ENCODE results near the gene TRAT1. TPM values are rescaled to one million over a fixed set of nuclear protein-coding genes. Genes with fewer than 3 reads are reported as not detected.

TRAT1 gene
- total RNA-seq, 1 donor from 2014 or later = under 0.01 TPM

DNA sequence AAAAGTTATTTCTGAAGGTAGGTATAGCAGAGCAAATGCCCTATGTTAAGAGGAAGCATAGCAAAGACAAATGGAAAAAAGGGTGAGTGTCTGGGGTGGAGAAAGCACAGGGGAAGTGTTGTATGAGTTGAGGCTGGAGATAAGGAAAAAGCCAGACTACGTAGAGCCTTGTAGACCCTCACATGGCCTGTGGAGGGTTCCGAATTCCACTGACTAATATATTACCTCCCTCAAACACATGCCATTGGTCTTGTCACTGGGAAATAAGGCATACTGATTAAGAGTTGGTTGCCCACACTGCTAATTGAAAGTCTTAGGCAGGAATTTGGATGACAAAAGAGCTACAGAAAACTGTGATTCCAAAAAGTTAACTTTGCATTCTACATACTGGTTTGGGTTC, 65.2 kb downstream of the TRAT1 start:
- Histone ChIP-seq H3K9ac (ENCODE audit: low read depth in 1 of 3, low read length in 3 of 3) (no peak overlapping the region), H3K9me3 (ENCODE audit: control insufficient read depth in 3 of 3, low read length in 3 of 3) (peaks cover 0 to 3% (median 0%) of the 10 kb centered on the region in 3 donors), H3K4me3 (ENCODE audit: low read length in 3 of 3) (no peak overlapping the region), H3K4me1 (ENCODE audit: control insufficient read depth in 3 of 3, insufficient read depth in 3 of 3, low read length in 3 of 3) (no peaks in the 10 kb centered on the region), H3K27ac (ENCODE audit: low read depth, low read length) (no peak overlapping the region), H3K27me3 (ENCODE audit: control insufficient read depth in 3 of 3, insufficient read depth in 3 of 3, low read length in 3 of 3) (no peaks in the 10 kb centered on the region), H3K36me3 (ENCODE audit: control insufficient read depth in 3 of 3, insufficient read depth in 3 of 3, low read length in 3 of 3) (no peaks in the 10 kb centered on the region)

DNA sequence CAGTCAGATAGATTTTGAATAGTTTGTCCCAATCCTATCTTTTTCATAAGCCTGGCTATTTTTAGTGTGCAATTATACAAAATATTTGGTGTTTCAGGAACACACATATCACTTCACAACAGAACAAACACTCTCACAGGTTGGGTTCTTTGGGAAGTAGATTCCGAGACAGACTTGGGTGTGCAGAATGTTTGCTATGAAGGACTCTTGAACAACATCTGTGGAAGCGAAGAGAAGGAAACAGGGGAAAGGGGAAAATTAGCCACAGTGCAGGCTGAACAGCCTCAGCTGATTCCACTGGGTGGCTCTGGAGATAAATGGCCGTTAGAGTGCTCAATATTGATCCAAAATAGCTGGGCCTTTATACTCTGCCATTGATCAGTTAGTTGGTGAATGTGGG, 69.2 kb downstream of the TRAT1 start:
- peaks cover 0 to 3% (median 0%) of the 10 kb centered on the region in 3 donors for H3K9me3 ChIP-seq (ENCODE audit: control insufficient read depth in 3 of 3, low read length in 3 of 3)
- H3K27ac ChIP-seq (ENCODE audit: low read depth, low read length) = no peak overlapping the region
- no peaks in the 10 kb centered on the region for H3K4me1 ChIP-seq (ENCODE audit: control insufficient read depth in 3 of 3, insufficient read depth in 3 of 3, low read length in 3 of 3)
- H3K9ac ChIP-seq (ENCODE audit: low read depth in 1 of 3, low read length in 3 of 3) = no peak overlapping the region
- H3K27me3 ChIP-seq (ENCODE audit: control insufficient read depth in 3 of 3, insufficient read depth in 3 of 3, low read length in 3 of 3) = no peaks in the 10 kb centered on the region
- H3K4me3 ChIP-seq (ENCODE audit: low read length in 3 of 3) = no peak overlapping the region
- no peaks in the 10 kb centered on the region for H3K36me3 ChIP-seq (ENCODE audit: control insufficient read depth in 3 of 3, insufficient read depth in 3 of 3, low read length in 3 of 3)

DNA sequence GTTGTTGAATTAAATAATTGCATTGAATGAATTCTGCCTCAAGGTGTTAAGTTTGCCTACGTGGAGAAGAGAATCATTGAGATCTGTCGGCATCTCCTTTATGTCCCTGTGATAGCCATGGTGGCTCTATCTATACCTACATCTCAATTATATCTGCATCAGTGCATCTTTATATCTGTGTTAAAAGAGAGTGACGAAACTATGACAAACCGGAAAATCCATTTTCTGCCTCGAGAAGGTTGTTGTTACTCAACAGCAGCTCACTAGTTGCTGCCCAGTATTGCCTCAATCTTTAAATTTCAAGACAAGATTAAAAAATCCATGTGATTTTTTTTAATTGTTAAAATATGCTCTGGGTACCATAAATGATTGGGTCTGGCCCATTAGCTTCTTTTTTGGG, 72.4 kb downstream of the TRAT1 start:
- H3K9me3 ChIP-seq (ENCODE audit: control insufficient read depth in 3 of 3, low read length in 3 of 3) = peaks cover 0 to 3% (median 0%) of the 10 kb centered on the region in 3 donors
- no peak overlapping the region for H3K9ac ChIP-seq (ENCODE audit: low read depth in 1 of 3, low read length in 3 of 3)
- H3K4me1 ChIP-seq (ENCODE audit: control insufficient read depth in 3 of 3, insufficient read depth in 3 of 3, low read length in 3 of 3) = no peaks in the 10 kb centered on the region
- H3K36me3 ChIP-seq (ENCODE audit: control insufficient read depth in 3 of 3, insufficient read depth in 3 of 3, low read length in 3 of 3) = no peaks in the 10 kb centered on the region
- no peak overlapping the region for H3K27ac ChIP-seq (ENCODE audit: low read depth, low read length)
- H3K4me3 ChIP-seq (ENCODE audit: low read length in 3 of 3) = no peak overlapping the region
- H3K27me3 ChIP-seq (ENCODE audit: control insufficient read depth in 3 of 3, insufficient read depth in 3 of 3, low read length in 3 of 3) = no peaks in the 10 kb centered on the region

DNA sequence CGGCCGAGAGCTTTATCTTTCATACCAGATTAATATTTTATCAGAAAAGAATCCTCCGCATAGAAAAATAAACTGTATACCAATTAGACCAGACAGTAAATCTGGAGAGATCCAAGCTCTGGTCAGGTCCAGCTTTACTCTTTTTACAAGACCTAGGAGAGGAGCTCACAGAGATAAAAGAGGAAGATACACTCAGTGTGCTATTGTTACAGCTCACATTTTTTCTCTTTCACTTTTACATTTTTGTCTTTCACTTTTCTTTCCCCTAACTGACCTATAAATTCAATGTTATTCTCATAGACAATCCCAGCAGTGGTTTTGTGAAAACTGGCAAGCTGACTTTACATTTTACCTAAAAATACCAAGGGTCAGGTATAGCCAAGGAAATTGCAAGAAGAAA, 75.3 kb downstream of the TRAT1 start:
- Histone ChIP-seq H3K27ac (ENCODE audit: low read depth, low read length) (no peak overlapping the region), H3K4me1 (ENCODE audit: control insufficient read depth in 3 of 3, insufficient read depth in 3 of 3, low read length in 3 of 3) (no peaks in the 10 kb centered on the region), H3K4me3 (ENCODE audit: low read length in 3 of 3) (no peak overlapping the region), H3K36me3 (ENCODE audit: control insufficient read depth in 3 of 3, insufficient read depth in 3 of 3, low read length in 3 of 3) (no peaks in the 10 kb centered on the region), H3K9ac (ENCODE audit: low read depth in 1 of 3, low read length in 3 of 3) (no peak overlapping the region), H3K27me3 (ENCODE audit: control insufficient read depth in 3 of 3, insufficient read depth in 3 of 3, low read length in 3 of 3) (no peaks in the 10 kb centered on the region), H3K9me3 (ENCODE audit: control insufficient read depth in 3 of 3, low read length in 3 of 3) (no peaks in the 10 kb centered on the region)

DNA sequence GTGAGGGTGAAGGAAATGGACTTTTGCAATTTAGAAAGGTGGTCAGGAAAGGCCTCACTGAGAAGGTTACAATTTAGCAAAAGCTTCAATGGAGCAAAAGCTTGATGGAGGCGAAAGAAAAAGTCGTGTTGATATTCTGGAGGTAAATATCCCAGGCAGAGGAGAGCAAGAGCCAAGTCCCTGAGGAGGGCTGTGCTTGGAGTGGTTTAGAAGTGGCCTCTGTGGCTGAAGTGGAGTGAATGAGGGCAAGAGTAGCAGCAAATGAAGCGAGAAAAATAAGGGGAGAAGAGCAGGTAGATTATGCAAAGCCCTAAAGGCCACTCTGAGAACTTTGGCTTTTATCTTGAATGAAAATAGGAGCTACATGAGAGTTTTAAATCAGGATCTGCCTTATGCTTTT, 76.9 kb downstream of the TRAT1 start:
- no peak overlapping the region for H3K9ac ChIP-seq (ENCODE audit: low read depth in 1 of 3, low read length in 3 of 3)
- no peaks in the 10 kb centered on the region for H3K27me3 ChIP-seq (ENCODE audit: control insufficient read depth in 3 of 3, insufficient read depth in 3 of 3, low read length in 3 of 3)
- H3K9me3 ChIP-seq (ENCODE audit: control insufficient read depth in 3 of 3, low read length in 3 of 3) = no peaks in the 10 kb centered on the region
- H3K4me3 ChIP-seq (ENCODE audit: low read length in 3 of 3) = no peak overlapping the region
- H3K27ac ChIP-seq (ENCODE audit: low read depth, low read length) = no peak overlapping the region
- H3K36me3 ChIP-seq (ENCODE audit: control insufficient read depth in 3 of 3, insufficient read depth in 3 of 3, low read length in 3 of 3) = no peaks in the 10 kb centered on the region
- no peaks in the 10 kb centered on the region for H3K4me1 ChIP-seq (ENCODE audit: control insufficient read depth in 3 of 3, insufficient read depth in 3 of 3, low read length in 3 of 3)

Other genes with a start within 250 kb of the TRAT1 start
- 6.8 TPM for gene CIP2A, start 233.3 kb upstream of the TRAT1 start, total RNA-seq
- 14.6 TPM for gene DZIP3, start 233.1 kb upstream of the TRAT1 start, total RNA-seq
- not detected for gene RETNLB, start 65.4 kb upstream of the TRAT1 start, total RNA-seq
- not detected for gene GUCA1C, start 131.1 kb downstream of the TRAT1 start, total RNA-seq

Measured in skeletal muscle tissue (tissue), 4 donors.